NCI-H2107 (cell line): Measurements from ENCODE around the gene NEU2.
"Not testable (repeated sequence)": the region's sequence is repeated elsewhere in the genome, so short reads cannot be mapped to it uniquely, and the experiment has no call there.

Experiments
- DNase-seq: peaks from one replicate; lab custom pipeline; 2025; lab: John Stamatoyannopoulos, UW

NEU2 gene

GRCh38 chr2:233010569-233011267 is 21.8 kb upstream of the NEU2 start:
- no peak for DNase-seq

DNA sequence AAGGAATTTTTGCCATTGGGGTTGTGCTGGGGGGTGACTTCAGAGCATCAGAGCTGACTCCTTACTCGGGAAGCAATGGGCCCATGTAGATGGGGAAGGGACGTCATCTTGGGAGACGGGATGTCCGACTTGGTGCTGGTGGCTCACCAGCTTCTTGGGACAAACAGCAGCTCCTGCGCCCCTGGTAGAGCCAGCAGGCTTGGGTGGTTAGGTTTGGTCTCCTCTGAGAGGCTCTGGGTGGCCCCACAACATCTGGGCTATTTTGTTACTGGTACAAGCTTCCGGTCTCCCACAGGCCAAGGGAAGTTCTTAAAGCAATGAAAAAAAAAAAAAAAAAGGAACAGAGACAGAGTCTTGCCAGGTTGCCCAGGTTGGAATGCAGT is 21.2 kb upstream of the NEU2 start:
- no peak for DNase-seq

DNA sequence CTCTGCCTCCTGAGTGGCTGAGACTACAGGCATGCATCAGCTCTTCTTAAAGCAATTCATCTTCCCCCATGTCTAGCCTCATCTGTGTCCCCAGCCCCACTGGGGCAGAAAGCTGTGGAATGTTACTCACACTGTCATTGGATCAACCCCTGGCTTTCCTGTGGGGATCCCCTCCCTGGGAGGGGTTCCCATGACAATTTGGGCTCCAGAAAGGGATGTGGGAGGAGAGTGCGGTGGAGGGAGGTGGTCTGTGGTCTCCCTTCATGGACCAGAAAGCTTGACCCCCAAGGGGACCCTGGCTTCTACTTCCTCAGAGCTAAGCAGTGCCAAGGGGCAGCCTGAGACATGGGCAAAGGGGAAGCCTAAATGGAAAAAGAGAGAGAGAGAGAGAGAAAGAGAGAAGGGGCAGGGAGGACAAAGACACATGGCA is 20.8 kb upstream of the NEU2 start:
- no peak for DNase-seq

- DNase-seq, result no peak
Measured at GRCh38 chr2:233012301-233012971, 20.0 kb upstream of the NEU2 start.

DNA sequence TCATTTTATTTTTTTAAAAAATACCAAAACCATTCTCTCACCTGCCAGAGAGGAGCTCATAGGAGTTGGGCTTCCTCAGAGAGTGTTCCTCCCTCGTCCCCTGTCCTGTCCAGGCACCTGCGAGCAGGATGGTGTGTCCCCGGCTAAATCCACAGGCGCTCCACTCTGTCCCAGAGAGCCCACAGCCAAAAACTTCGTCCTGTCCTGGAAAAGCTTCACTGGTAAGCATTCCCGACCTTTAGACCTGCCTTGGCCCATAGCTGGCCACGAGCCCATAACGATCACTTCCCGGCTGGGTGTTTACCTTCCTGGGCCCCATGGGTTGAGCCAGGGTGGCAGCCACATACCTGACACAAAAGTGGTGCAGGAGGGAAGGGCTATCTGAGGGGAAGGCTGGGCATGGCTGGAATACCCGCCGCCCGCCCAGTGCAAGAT is 19.4 kb upstream of the NEU2 start, which contains the start of gene NGEF:
TSS of gene NGEF (minus strand) at position 230 of the 435 bp plus-strand sequence. CDS start 38,366 bp downstream, outside the sequence.
- DNase-seq, result no peak

- DNase-seq, result no peak
Measured at GRCh38 chr2:233013650-233014049, 18.8 kb upstream of the NEU2 start.

DNA sequence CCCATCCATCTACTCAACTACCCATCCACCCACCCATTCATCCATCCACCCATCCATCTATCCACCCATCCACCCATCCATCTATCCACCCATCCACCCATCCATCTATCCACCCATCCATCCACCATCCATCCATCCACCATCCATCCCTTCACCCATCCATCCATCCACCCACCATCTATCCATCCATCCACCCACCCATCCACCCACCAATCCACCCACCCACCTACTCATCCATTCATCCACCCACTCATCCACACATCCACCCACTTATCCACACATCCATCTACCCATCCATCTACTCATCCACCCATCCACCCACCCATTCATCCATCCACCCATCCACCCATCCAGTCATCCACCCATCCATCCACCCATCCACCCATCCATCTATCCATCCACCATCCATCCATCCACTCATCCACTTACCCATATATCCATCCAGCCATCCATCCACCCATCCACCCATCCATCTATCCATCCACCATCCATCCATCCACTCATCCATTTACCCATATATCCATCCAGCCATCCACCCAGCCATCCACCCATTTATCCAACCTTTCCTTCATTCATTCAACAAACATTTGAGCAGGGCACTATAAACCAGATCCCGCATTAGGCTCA is 17.3 kb upstream of the NEU2 start:
- DNase-seq, result no peak

DNA sequence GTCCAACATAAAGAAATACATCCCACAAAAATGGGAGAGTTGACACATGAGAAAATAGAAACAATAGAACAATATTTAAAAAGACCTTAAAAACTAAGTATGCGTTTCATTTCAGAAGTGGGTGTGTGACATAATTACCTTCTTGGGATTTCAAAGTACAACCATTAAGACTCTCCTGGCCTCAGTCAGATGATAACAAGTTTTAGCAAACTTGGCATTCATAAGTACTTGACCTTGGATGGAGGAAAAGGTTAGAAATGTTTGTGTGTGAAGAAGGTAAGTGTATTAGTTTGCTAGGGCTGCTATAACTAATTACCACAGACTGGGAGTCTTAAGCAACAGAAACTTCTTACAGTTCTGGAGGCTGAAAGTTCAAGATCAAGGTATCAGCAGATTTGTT is 14.5 kb upstream of the NEU2 start:
- DNase-seq, result no peak

DNA sequence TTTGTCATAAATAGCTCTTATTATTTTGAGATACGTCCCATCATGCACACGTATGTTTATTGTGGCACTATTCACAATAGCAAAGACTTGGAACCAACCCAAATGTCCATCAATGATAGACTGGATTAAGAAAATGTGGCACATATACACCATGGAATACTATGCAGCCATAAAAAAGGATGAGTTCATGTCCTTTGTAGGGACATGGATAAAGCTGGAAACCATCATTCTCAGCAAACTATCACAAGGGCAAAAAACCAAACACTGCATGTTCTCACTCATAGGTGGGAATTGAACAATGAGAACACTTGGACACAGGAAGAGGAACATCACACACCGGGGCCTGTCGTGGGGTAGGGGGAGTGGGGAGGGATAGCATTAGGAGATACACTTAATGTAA is 12.9 kb upstream of the NEU2 start:
- DNase-seq, result not testable (repeated sequence)

- DNase-seq, result no peak
Measured at GRCh38 chr2:233020454-233020853, 12.0 kb upstream of the NEU2 start.

GRCh38 chr2:233021771-233022170 is 10.7 kb upstream of the NEU2 start:
- no peak for DNase-seq

DNA sequence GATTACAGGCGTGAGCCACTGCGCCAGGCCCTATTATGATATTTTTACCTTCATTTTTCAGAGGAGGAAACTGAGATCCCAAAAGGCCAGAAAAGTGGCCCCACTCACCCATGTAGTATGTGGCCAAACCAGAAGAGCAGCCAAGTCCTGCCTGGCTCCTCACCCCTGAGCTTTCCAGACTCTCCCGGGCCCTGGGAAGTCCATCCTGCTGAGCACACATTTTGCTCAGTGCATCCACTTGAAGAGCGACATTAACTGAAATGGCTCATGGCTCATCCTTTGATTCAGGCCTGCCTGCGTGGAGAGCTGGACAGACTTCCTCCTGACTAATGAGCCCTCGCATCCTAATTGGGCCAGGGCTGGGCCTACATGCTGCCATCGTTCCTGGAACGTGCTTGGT is 9.9 kb upstream of the NEU2 start:
- no peak for DNase-seq

- no peak for DNase-seq
Measured at GRCh38 chr2:233023007-233023760, 9.3 kb upstream of the NEU2 start.

- no peak for DNase-seq
Measured at GRCh38 chr2:233023761-233024410, 8.6 kb upstream of the NEU2 start.

DNA sequence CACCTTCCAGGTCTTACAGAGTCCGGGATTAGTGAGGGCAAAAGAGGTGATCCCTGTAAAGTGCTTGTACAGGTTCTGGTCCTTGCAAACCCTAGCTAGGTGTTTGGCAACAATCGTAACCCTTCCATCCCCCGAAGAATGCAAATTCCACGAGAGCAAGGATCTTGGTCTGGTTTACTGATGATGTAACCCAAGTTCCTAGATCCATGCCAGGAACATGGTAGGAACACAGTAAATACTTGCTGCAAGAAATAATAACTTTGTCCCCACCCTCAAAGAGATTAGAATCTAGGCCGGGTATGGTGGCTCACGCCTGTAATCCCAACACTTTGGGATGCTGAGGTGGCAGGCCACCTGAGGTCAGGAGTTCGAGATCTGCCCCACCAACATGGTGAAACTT is 6.8 kb upstream of the NEU2 start:
- no peak for DNase-seq

- no peak for DNase-seq
Measured at GRCh38 chr2:233026198-233026813, 6.2 kb upstream of the NEU2 start.

DNA sequence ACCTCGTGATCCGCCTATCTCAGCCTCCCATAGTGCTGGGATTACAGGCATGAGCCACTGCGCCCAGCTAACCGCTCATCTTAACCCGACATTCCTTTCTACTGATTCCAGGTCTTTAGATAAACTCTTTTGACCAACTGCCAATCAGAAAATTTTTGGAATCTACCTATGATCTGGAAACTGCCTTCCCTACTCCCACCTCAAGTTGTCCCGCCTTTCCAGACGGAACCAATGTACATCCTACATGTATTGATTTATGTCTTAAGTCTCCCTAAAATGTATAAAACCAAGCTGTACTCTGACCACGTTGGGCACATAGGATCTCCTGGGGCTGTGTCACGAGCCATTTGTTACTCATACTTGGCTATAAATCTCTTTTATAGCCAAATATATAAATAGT is 3.2 kb upstream of the NEU2 start:
- no peak for DNase-seq

DNA sequence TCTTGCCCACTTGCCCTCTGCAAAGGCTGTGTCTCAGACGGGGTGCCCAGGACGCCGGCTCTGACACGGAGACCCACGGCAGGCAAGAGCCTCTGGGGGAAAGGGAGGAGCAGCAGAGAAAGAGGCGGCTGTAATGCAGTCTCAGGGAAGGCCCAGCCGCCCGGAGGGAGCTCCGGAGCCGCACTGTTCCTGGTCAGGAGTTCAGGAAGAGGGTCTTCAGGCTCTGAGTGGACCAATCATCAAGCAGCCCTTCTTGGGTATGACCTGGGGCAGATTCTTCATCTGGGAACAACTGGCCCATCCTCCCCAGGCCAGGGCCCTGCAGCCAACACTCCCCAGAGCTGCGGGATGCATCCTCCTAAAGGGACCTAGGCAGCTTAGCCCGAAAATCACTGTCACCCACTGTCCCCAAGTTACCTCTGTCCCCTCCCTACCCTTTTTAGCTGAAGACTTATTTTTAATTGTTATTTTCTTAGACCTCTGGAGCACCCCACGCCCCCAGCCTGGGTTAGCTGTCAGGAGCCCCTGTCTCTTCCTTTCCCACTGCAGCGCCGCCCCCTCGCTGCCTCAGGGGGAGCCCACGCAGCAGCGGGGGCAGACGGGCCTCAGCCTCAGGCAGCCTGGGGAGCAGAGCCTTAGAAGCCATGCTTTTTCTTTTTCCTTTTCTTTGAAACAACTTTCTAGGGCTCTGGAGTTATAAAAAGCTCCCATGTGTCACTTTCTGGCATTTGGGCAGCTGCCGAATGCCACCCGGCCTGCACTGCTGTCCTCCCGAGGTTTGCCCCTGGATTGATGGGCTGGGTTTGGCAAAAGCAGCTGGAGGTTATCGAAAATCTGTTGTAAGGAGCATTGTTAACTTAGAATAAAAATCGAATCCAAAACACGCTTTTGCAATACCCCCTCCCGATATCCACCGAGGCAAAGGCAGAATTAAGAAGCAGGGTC is 644 bp upstream of the NEU2 start:
- DNase-seq, result no peak

DNA sequence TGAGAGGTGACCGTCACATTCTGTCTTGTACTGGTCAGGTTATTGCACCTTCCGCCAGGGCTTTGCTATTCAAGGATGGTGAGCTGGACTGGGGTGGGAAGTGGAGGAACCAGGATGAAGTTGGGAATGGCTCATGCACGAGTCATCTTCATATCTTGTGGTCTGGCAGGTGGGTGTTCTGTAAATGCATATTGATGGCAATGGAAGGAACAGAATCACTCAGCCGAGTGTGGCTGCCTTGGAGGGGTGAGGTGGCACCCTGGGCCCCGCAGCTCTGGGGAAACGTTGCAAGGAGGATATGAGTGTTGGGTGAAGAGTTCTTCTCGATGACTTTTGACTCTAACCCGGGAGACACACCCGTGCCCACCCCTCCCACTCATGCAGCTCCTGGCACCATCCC is 1.2 kb downstream of the NEU2 start:
- no peak for DNase-seq

DNA sequence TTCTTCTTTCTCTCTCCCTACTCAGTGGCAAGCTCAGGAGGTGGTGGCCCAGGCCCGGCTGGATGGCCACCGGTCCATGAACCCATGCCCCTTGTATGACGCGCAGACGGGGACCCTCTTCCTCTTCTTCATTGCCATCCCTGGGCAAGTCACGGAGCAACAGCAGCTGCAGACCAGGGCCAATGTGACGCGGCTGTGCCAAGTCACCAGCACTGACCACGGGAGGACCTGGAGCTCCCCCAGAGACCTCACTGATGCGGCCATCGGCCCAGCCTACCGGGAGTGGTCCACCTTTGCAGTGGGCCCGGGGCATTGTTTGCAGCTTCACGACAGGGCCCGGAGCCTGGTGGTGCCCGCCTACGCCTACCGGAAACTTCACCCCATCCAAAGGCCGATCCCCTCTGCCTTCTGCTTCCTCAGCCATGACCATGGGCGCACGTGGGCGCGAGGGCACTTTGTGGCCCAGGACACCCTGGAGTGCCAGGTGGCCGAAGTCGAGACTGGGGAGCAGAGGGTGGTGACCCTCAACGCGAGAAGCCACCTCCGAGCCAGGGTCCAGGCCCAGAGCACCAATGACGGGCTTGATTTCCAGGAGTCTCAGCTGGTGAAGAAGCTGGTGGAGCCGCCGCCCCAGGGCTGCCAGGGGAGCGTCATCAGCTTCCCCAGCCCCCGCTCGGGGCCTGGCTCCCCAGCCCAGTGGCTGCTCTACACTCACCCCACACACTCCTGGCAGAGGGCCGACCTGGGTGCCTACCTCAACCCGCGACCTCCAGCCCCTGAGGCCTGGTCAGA is 1.8 kb downstream of the NEU2 start:
- no peak for DNase-seq
